ENCODE measurements around the gene TLK1. TPM values are rescaled to one million over a fixed set of nuclear protein-coding genes. Genes with fewer than 3 reads are reported as not detected.

TLK1 gene
- 26.3 TPM for total RNA-seq
- long read RNA-seq, full-length matches to known transcripts, result 10 of 14 reads
- long read RNA-seq, partial matches to known transcripts, result 1 of 14 reads
- long read RNA-seq, other reads (novel, unspliced or antisense), result 3 of 14 reads

GRCh38 chr2:171160119-171160955 lies at the start of gene TLK1:
TLK1 (minus strand) TSS chr2:171160893; CDS start chr2:171160428, 465 bp downstream.
- DNase-seq, result peak; percentile 68
- Histone ChIP-seq H3K4me3 (peak within 1 kb of the TSS; percentile 83), H3K36me3 (no peaks in the 10 kb centered on the region), H3K4me1 (peaks cover 41% of the 10 kb centered on the region), H3K27ac (replicated peaks) (peak within 1 kb of the TSS; percentile 96), H3K27me3 (ENCODE audit: low read depth) (no peaks in the 10 kb centered on the region), H3K9me3 (replicated peaks) (no peaks in the 10 kb centered on the region)
- no peak for TF ChIP-seq CTCF (IDR thresholded peaks at IDR 0.05; ENCODE audit: borderline replicate concordance)
- intact Hi-C loops (cut with micrococcal nuclease), result no loop called here

GRCh38 chr2:171210216-171210863 lies 49.6 kb upstream of the TLK1 start:
- DNase-seq, result no peak
- Histone ChIP-seq H3K27me3 (ENCODE audit: low read depth) (peaks cover 38% of the 10 kb centered on the region), H3K9me3 (replicated peaks) (peaks cover 7% of the 10 kb centered on the region), H3K4me3 (no peak overlapping the region), H3K4me1 (no peaks in the 10 kb centered on the region), H3K27ac (replicated peaks) (no peak overlapping the region), H3K36me3 (no peaks in the 10 kb centered on the region)
- no peak for TF ChIP-seq CTCF (IDR thresholded peaks at IDR 0.05; ENCODE audit: borderline replicate concordance)
- intact Hi-C loops (cut with micrococcal nuclease), result no loop called here

- Histone ChIP-seq H3K4me1 (no peaks in the 10 kb centered on the region), H3K27ac (replicated peaks) (no peak overlapping the region), H3K4me3 (no peak overlapping the region), H3K36me3 (no peaks in the 10 kb centered on the region), H3K9me3 (replicated peaks) (peaks cover 7% of the 10 kb centered on the region), H3K27me3 (ENCODE audit: low read depth) (peaks cover 33% of the 10 kb centered on the region)
- intact Hi-C loops (cut with micrococcal nuclease), result no loop called here
- DNase-seq, result no peak
- no peak for TF ChIP-seq CTCF (IDR thresholded peaks at IDR 0.05; ENCODE audit: borderline replicate concordance)
Measured at GRCh38 chr2:171208657-171209056, 48.0 kb upstream of the TLK1 start.

- no peak for DNase-seq
- no peaks in the 10 kb centered on the region for H3K36me3 ChIP-seq
- TF ChIP-seq CTCF (IDR thresholded peaks at IDR 0.05; ENCODE audit: borderline replicate concordance), result no peak
- H3K9me3 ChIP-seq (replicated peaks), result peaks cover 7% of the 10 kb centered on the region
- intact Hi-C loops (cut with micrococcal nuclease), result no loop called here
- peaks cover 25% of the 10 kb centered on the region for H3K27me3 ChIP-seq (ENCODE audit: low read depth)
- H3K4me1 ChIP-seq, result no peaks in the 10 kb centered on the region
- H3K27ac ChIP-seq (replicated peaks), result no peak overlapping the region
- no peak overlapping the region for H3K4me3 ChIP-seq
Measured at GRCh38 chr2:171206422-171207115, 45.9 kb upstream of the TLK1 start.

GRCh38 chr2:171205551-171205950 lies 44.9 kb upstream of the TLK1 start:
- peaks cover 7% of the 10 kb centered on the region for H3K9me3 ChIP-seq (replicated peaks)
- TF ChIP-seq CTCF (IDR thresholded peaks at IDR 0.05; ENCODE audit: borderline replicate concordance), result no peak
- H3K36me3 ChIP-seq, result no peaks in the 10 kb centered on the region
- H3K4me1 ChIP-seq, result no peaks in the 10 kb centered on the region
- H3K27me3 ChIP-seq (ENCODE audit: low read depth), result peaks cover 17% of the 10 kb centered on the region
- intact Hi-C loops (cut with micrococcal nuclease), result no loop called here
- H3K4me3 ChIP-seq, result no peak overlapping the region
- no peak for DNase-seq
- no peak overlapping the region for H3K27ac ChIP-seq (replicated peaks)

All from left ventricle myocardium inferior (tissue), 1 donor.